Activated CD4-positive, CD25-positive, alpha-beta regulatory T cell treated with anti-CD3 and anti-CD28 coated beads, Interleukin-2, amount 50 U/mL, for 72 hours (primary cell): ENCODE measurements around the gene CHST7.
"Not testable (repeated sequence)": the region's sequence is repeated elsewhere in the genome, so short reads cannot be mapped to it uniquely, and the experiment has no call there.

ENCODE experiments used
- DNase-seq: peaks from one replicate; pipeline ENCODE4 v3.0.0; 2021

CHST7 gene

DNA sequence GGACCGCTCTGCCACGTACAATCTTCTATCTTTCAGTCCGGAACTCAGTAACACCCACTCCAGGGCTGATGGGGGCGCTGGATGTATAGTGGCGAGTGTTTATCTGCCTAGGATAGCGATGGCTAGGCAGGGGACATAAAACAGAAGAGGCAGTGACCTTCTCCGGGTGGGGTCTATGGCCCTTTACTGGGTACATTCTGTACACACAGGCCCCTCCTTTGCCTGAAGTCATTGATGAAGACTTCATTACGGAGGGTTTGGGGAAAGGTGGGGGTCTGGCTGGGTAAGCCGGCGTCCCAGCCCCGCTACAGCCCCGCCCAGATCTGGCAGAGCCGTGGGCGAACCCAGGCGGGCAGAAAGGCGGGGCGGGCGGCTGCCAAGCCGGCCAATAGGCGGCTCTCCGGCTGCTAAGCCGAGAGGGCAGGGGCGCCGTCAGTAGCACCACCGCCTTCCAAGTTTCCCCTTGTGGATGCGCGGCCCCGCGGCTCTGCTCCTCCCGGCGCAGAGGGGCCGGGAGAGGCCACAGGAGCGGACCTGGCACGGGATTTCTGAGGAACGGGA lies at the start of gene CHST7:
Gene CHST7, plus strand, starts transcription at position 435 of the 561 bp plus-strand sequence. CDS start 167 bp downstream, outside the sequence.
- DNase-seq: peak; percentile 59

- DNase-seq: not testable (repeated sequence)
Measured at GRCh38 chrX:46528640-46529039, 44.9 kb upstream of the CHST7 start.

GRCh38 chrX:46529740-46530403 lies 43.7 kb upstream of the CHST7 start:
- not testable (repeated sequence) for DNase-seq

- not testable (repeated sequence) for DNase-seq
Measured at GRCh38 chrX:46530404-46530908, 43.1 kb upstream of the CHST7 start.

DNA sequence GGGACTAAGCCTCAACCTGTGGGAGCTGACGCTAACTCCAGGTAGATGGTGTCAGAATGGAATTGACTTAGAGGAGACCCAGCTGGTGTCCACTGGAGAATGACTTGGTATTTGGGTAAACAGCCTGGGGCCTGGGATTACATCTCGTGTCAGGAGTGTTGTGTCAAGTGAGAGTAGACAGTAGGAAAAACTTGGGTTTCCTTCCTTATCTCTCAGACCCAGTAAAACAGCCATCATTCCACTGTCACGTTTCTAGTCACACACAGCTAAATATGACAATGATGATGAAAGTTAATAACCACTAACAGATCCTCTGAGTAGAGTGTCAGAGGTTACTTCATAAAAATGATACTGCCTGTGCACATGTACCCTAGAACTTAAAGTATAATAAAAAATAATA lies 42.1 kb upstream of the CHST7 start:
- DNase-seq: no peak

- no peak for DNase-seq
Measured at GRCh38 chrX:46543441-46543840, 30.1 kb upstream of the CHST7 start.

- DNase-seq: not testable (repeated sequence)
Measured at GRCh38 chrX:46544527-46544926, 29.0 kb upstream of the CHST7 start.

GRCh38 chrX:46545111-46546005 lies 28.2 kb upstream of the CHST7 start, which contains the start of gene ZNF674:
TSS of gene ZNF674 (minus strand) at chrX:46545421. CDS start at chrX:46542087, 3,334 bp downstream.
- DNase-seq: peak; percentile 90

DNA sequence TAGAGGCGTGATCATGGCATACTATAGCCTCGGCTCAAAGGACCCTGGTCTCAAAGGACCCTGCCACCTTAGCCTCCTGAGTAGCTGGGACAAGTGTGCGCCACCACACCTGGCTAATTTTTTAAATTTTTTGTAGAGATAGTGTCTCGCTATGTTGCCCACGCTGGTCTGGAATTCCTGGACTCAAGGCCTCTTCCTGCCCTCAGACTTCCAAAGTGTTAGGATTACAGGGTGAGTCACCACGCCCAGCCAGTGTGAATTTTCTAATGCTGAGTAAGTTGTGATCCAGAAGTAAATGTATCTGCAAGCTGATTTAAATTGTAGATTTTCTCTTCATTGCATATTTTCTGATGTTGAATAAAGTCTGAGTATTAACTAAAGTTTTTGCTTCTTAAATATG lies 25.7 kb upstream of the CHST7 start:
- no peak for DNase-seq

GRCh38 chrX:46549914-46550313 lies 23.7 kb upstream of the CHST7 start:
- DNase-seq: no peak

- DNase-seq: no peak
Measured at GRCh38 chrX:46551494-46552128, 22.0 kb upstream of the CHST7 start.

- DNase-seq: no peak
Measured at GRCh38 chrX:46553935-46554334, 19.6 kb upstream of the CHST7 start.

DNA sequence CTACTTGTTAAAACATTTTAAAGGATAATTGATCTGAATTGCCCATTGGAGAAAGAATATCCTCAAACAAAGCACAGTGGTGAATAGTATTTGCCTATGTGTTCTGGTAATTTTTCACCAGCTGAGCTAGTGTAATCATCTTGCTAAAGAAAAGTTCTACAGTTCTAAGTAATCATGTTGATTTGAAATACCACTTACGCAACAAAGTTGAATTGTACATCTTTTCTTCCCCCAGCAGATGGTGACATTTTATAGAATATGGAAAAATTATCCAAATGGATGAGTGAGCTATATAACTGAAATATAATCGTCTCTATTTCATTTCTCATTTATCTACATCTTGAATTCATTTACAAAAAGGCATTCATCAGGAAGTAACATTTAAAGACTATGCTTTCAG lies 18.6 kb upstream of the CHST7 start:
- no peak for DNase-seq

DNA sequence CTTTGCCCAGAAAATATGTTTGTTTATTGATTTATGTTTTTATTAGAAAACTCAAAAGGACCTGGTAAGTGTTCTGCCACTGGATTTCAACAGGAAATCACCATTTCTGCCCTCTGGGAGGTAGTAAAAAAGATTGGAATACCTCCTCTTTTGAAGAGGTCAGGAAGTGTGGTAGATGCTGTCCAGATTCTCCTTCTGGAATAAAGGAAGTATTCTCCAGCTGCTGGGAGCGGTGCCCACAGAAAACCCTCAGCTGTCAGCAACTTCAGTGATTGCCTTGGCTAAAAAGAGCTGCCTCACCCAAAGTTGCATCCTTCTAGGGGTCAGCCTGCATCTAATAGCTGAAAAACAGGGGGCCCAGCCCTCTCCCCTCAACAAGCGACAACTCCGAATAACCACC lies 14.5 kb upstream of the CHST7 start:
- DNase-seq: no peak

- DNase-seq: no peak
Measured at GRCh38 chrX:46561824-46562657, 11.5 kb upstream of the CHST7 start.

GRCh38 chrX:46567388-46567787 lies 6.2 kb upstream of the CHST7 start:
- no peak for DNase-seq

- no peak for DNase-seq
Measured at GRCh38 chrX:46569621-46570020, 3.9 kb upstream of the CHST7 start.

DNA sequence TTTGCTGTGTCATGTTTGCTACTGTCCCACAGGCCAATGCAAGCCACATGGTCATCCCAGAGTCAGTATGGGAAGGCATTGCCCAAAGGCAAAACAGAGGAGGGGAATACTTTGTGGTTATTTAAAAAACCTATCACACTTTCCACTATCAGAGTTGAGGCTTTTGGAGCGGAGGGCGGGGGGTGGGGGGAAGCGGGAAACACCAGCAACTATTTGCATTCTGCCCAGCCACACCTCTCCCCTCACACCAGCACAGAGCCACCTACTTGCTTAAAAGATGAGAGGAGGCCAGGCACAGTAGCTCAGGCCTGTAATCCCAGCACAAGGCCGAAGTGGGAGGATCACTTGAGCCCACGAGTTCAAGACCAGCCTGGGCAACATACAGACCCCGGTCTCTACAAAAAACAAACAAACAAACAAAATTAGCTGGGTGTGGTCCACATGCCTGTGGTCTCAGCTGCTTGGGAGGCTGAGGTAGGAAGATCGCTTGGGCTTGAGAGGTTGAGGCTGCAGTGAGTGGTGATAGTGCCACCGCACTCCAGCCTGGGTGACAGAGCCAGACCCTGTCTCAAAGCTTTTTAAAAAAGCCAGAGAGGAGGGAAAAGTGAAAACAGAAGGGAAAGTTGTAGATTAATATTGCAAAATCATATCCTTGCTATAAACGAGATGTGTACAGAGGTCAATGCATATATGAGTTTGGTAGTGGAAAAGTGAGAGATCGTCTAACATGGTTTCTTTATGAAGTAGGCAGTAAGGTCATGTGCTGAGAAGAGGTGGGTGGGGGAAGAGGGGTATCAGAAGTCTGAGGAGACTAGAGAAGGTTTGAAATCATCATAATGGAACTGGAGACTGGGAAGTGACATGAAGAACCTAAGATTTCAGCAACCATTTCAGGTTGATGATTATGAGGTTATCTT lies 1.9 kb upstream of the CHST7 start:
- no peak for DNase-seq

GRCh38 chrX:46572340-46572936 lies 1.1 kb upstream of the CHST7 start:
- DNase-seq: no peak
